Measurements from ENCODE around the gene PEAK1. TPM values are rescaled to one million over a fixed set of nuclear protein-coding genes. Genes with fewer than 3 reads are reported as not detected.
A peak's percentile ranks its signal among the peaks of the same experiment; 100 is the strongest.
"Not testable (repeated sequence)": the region's sequence is repeated elsewhere in the genome, so short reads cannot be mapped to it uniquely, and the experiment has no call there.

Gene PEAK1
- total RNA-seq, 1 donor from 2014 or later: 66.6 TPM

GRCh38 chr15:77410157-77410500 is 9.8 kb downstream of the PEAK1 start:
- DNase-seq (ENCODE audit: missing footprints); intact Hi-C loops (cut with DNase I); ATAC-seq: not testable (repeated sequence)

GRCh38 chr15:77409259-77410156 is 10.4 kb downstream of the PEAK1 start:
- intact Hi-C loops (cut with DNase I): no loop called here
- ATAC-seq (no peak), DNase-seq (ENCODE audit: missing footprints) (no peak)

- intact Hi-C loops (cut with DNase I): no loop called here
- no peak for ATAC-seq
- DNase-seq (ENCODE audit: missing footprints): no peak
Observed at GRCh38 chr15:77406846-77407245, 13.1 kb downstream of the PEAK1 start.

GRCh38 chr15:77406173-77406759 is 13.6 kb downstream of the PEAK1 start:
- intact Hi-C loops (cut with DNase I); ATAC-seq; DNase-seq (ENCODE audit: missing footprints): not testable (repeated sequence)

DNA sequence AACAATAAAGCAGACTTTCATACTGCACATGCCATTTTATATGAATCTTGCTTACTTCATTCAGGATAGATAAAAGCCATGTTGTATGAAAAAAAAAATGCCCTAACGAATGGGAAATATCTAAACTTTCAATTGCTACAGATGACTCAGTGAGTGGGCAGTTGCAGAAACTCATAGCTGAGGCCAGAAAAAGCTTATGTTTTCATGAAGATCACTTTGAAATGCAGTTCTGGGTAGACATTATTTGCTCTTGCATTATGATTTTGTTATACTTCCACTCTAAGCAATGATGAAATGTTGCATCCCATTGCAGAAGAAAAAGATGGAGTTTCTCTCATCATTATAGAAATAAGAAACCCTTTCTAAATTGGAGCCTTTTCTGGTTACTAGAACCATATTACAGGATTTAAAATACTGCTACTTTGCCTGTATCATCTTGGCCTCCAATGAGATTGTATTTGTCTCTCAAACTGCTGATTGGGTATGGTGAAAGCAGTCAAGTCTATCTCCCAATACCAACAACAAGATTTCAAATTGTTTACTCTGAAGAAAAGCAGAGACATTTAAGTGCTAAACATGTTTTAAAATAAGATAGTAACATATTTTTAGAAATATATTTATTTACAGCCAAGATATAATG is 17.0 kb downstream of the PEAK1 start:
- DNase-seq (ENCODE audit: missing footprints) (no peak), ATAC-seq (no peak)
- intact Hi-C loops (cut with DNase I): no loop called here

DNA sequence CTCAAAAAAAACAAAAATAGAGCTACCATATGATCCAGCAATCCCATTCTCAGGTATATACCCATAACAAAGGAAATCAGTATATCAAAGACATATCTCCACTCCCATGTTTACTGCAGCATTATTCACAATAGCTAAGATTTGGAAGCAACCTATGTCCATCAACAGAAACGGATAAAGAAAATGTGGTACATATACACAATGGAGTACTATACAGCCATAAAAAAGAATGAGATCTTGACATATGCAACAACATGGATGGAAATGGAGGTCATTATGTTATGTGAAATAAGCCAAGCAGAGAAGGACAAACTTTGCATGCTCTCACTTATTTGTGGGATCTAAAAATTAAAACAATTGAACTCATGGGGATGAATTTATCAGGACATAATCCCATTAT is 19.6 kb downstream of the PEAK1 start:
- intact Hi-C loops (cut with DNase I): no loop called here
- ATAC-seq: no peak
- DNase-seq (ENCODE audit: missing footprints): no peak

DNA sequence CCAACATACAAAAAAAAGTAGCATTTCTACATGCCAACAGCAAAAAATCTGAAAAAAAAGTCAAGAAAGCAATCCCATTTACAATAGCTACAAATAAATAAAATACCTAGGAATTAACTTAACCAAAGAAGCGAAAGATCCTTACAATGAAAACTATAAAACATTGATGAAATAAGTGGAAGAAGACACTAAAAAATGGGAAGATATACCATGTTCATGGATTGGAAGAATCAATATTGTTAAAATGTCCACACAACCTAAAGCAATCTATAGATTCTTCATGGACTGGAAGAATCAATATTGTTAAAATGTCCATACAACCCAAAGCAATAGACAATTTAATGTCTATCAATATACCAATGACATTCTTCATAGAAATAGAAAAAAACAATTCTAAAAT is 21.0 kb downstream of the PEAK1 start:
- intact Hi-C loops (cut with DNase I): no loop called here
- DNase-seq (ENCODE audit: missing footprints): no peak
- no peak for ATAC-seq

DNA sequence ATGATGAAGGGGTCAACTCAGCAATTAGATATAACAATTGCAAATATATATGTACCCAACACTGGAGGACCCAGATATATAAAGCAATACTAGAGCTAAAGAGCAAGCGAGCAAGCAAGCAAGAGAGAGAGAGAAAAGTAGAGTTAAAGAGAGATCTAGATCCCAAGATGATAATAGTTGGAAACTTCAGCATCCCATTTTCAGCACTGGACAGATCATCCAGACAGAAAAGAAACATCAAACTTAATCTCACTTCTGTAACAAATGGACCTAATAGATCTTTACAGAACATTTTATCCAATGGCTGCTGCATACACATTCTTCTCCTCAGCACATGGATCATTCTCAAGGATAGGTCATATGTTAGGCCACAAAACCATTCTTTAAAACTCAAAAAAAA is 23.2 kb downstream of the PEAK1 start:
- no peak for ATAC-seq
- intact Hi-C loops (cut with DNase I): no loop called here
- no peak for DNase-seq (ENCODE audit: missing footprints)

GRCh38 chr15:77395013-77395774 is 24.7 kb downstream of the PEAK1 start:
- ATAC-seq (no peak), DNase-seq (ENCODE audit: missing footprints) (no peak)
- intact Hi-C loops (cut with DNase I): no loop called here

- intact Hi-C loops (cut with DNase I): no loop called here
- ATAC-seq (peak; percentile 23), DNase-seq (ENCODE audit: missing footprints) (no peak)
Observed at GRCh38 chr15:77393471-77393840, 26.4 kb downstream of the PEAK1 start.

DNA sequence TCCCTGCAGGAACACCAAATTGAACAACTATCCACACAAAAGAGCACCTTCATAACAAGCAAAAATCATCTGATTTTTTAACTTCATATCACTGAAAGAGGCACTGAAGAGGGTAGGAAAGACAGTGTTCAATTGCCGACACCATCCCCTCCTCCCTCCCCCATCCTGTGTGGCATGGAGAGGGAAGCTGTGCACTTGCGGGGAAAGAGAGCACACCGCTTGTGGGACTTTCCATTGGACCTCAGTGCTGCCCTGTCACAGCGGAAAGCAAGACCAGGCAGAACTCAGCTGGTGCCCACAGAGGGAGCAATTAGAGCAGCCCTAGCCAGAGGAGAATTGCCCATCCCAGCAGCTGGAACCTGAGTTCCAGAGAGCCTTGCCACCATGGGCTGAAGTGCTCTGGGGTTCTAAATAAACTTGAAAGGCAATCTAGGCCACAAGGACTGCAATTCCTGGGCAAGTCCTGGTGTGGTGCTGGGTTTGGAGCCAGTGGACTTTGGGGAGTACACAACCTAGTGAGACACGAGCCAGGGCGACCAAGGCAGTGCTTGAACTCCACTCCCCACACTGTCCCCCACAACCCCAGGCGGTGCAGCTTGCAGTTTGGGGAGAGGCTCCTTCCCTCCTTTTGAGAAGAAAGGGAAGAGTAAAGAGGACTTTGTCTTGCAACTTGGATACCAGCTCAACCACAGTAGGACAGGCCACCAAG is 27.0 kb downstream of the PEAK1 start:
- intact Hi-C loops (cut with DNase I): no loop called here
- no peak for DNase-seq (ENCODE audit: missing footprints)
- ATAC-seq: no peak

- DNase-seq (ENCODE audit: missing footprints) (no peak), ATAC-seq (peak; percentile 72)
- intact Hi-C loops (cut with DNase I): no loop called here
Observed at GRCh38 chr15:77391372-77391951, 28.4 kb downstream of the PEAK1 start.

DNA sequence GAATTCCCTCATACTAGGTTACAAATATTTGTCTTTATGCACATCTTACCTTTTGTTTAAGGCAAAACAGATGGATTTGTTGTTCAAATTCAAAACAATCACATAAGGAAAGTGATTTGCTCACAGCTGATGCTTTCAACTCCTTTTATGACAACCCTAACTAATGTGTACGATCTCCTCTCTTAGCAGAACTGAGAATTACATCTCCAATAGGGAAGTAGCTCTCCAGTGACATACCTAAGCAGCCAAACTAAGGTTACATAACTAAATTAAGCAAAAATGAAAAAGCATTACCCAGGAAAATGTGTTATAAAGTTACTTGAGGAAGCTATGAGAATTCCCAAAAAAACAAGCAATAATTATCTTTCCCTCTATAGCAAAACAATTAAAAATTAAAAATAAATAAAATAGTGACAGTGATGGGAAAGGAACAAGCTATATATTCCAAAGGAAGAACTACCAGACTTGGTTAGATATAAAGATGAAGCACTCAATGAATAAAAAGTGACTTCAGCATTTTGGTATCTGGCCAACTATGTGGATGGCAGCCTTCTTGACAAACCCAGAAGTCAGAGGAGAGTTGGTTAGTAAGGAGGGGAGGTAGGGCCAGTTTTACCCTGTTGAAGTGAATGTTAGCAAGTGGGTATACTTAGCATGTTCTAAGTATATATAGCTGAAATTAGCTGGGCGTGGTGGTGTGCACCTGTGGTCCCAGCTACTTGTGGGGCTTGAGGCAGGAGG is 32.4 kb downstream of the PEAK1 start:
- intact Hi-C loops (cut with DNase I): no loop called here
- DNase-seq (ENCODE audit: missing footprints) (no peak), ATAC-seq (no peak)

DNA sequence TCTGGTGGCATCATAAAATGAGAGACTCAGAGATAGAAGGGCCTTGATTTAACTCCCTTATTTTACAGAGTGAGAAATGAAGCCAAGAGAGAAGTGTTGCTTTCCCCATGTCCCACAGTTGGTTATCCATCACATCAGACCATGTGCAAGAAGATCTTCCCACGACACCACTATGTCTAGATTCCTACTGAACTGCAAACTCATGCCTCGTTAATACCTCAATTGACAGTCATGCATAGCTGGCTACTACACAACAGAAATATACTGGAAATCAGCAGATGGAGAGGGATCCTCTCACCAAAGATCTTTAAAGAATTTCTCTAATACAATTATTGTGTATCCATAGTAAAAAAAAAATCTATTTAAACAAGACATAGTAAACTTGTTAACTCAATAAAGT is 33.3 kb downstream of the PEAK1 start:
- DNase-seq (ENCODE audit: missing footprints) (no peak), ATAC-seq (no peak)
- intact Hi-C loops (cut with DNase I): no loop called here

DNA sequence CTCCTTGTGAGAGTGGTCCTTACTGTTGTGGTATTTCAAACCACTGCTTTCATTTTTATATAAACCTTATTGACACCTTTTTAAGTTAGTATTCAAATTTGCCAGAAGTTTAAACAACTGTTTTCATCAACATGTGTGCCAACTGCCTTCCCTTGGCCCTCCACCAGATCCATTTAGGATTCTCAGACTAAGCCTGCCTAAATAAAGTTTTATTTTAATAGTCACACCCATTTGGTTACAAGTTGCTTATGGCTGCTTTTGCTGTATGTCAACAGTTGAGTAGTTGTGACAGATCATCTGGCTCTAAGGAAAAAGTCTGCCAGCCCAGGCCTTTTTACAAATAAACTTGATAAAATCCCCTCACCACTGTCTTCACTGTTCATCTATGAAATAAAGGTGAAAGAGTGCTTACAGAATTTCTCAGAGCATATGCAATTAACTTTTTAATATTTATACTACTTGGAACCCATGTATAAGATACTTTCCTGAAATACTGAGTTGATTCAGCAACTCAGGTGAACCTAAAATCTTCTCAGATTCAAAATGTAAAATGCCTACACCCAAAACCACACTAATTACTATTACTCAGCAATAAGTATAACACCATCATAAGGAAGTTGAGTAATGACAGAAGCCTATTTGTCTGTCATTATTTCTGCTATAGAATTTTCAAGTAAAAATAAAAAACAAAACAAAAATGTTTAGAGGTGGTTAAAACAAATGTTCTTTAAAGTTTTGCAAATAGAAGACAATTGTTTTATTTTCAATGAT is 35.1 kb downstream of the PEAK1 start:
- intact Hi-C loops (cut with DNase I): no loop called here
- DNase-seq (ENCODE audit: missing footprints) (no peak), ATAC-seq (no peak)

GRCh38 chr15:77384086-77384485 is 35.8 kb downstream of the PEAK1 start:
- no peak for ATAC-seq
- intact Hi-C loops (cut with DNase I): no loop called here
- no peak for DNase-seq (ENCODE audit: missing footprints)

GRCh38 chr15:77380033-77380432 is 39.9 kb downstream of the PEAK1 start:
- no peak for ATAC-seq
- intact Hi-C loops (cut with DNase I): no loop called here
- DNase-seq (ENCODE audit: missing footprints): no peak
